ENCODE data around the gene SSBP4. TPM values are rescaled to one million over a fixed set of nuclear protein-coding genes. Genes with fewer than 3 reads are reported as not detected.

SSBP4 gene
- total and polyA plus RNA-seq, 2 of the 4 experiments (the other 2 are of a cell fraction), result 14.9 to 39.7 TPM

DNA sequence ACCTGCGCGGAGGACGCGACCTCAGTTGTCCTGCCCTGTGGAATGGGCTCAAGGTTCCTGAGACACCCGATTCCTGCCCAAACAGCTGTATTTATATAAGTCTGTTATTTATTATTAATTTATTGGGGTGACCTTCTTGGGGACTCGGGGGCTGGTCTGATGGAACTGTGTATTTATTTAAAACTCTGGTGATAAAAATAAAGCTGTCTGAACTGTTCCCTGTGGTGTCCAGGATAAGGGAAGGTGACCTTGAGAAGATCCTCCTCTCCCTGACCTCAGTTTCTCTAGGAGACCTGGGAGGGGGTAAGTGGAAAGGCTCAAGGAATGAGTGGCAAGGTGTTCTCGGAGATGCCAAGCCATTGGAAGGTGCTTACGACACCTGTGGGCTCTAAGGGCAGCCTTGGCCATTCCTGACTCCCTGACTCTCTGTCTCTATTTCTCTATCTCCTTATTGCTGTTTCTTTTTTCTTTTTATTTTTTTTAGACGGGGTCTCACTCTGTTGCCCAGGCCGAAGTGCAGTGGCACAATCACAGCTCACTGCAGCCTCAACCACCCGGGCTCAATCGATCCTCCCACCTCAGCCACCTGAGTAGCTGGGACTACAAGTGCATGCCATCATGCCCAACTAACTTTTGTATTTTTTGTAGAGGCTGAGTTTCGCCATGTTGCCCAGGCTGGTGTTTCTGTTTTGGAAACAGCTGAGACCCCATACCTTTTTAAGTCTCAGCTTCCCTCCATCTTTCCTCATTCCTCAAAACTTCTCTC is 30.1 kb upstream of the SSBP4 start:
- dilution Hi-C loops (cut with HindIII; ENCODE audit: low sequenced_read_pairs, unreplicated experiment) (no loop called here), intact Hi-C loops (cut with micrococcal nuclease) (no loop called here), in situ Hi-C loops (cut with MboI; ENCODE audit: low sequenced_read_pairs) (no loop called here)
- Histone ChIP-seq H2AK5ac (ENCODE audit: low read depth, low read length) (0 out of 2 replicates have a peak overlapping the region, but pooled peaks have one; percentile 24), H2BK5ac (ENCODE audit: low read depth, low read length, poor library complexity, severe bottlenecking) (no peak overlapping the region), H3K4me3 (ENCODE audit: insufficient read depth, low read depth, low read length) (0 out of 2 replicates have a peak overlapping the region, but pooled peaks have one; percentile 13), H4K5ac (ENCODE audit: low read depth, low read length) (no peak overlapping the region), H3K23ac (ENCODE audit: low read depth, low read length) (peak overlapping the region; percentile 72), H3K9me1 (ENCODE audit: insufficient read depth, low read length) (peaks cover 5% of the 10 kb centered on the region; the same call in 1 of the 2 replicates), H4K8ac (ENCODE audit: low read depth in 2 of 2, low read length in 2 of 2) (peak overlapping the region in 1 of 2 experiments; percentile 69; a peak in 1 of 4 replicates), H3K18ac (ENCODE audit: low read depth, low read length) (no peak overlapping the region), H3K27ac (ENCODE audit: insufficient read depth, low read length) (no peak overlapping the region), H4K91ac (ENCODE audit: insufficient read depth, low read depth, low read length) (no peak overlapping the region), H3K56ac (ENCODE audit: extremely low read depth, insufficient read depth, low read length) (no peak overlapping the region), H3K14ac (replicated peaks; ENCODE audit: low read depth, low read length) (0 out of 2 replicates have a peak overlapping the region, but pooled peaks have one; percentile 44), H2BK120ac (ENCODE audit: low read depth, low read length) (no peak overlapping the region), H2BK20ac (ENCODE audit: low read depth, low read length) (no peak overlapping the region), H3K4me1 (ENCODE audit: control insufficient read depth, insufficient read depth, low read length) (peaks cover 9% of the 10 kb centered on the region; the same call in 1 of the 2 replicates), H3K27me3 (ENCODE audit: control insufficient read depth, insufficient read depth, low read length) (no peaks in the 10 kb centered on the region), H2AFZ (replicated peaks; ENCODE audit: low read length, poor library complexity) (no peak overlapping the region), H4K20me1 (ENCODE audit: insufficient read depth, low read length) (peaks cover 24% of the 10 kb centered on the region), H3K4me2 (ENCODE audit: low read depth, low read length) (peak overlapping the region; percentile 42; the same call in 1 of the 2 replicates), H3K9me3 (ENCODE audit: control insufficient read depth, insufficient read depth, low read length) (no peaks in the 10 kb centered on the region), H3K36me3 (ENCODE audit: control insufficient read depth, insufficient read depth, low read length) (peaks cover 9% of the 10 kb centered on the region; the same call in 1 of the 2 replicates), H2AK9ac (replicated peaks; ENCODE audit: low read depth, low read length, poor library complexity) (no peak overlapping the region), H3K9ac (ENCODE audit: low read depth, low read length) (no peak overlapping the region), H2BK15ac (ENCODE audit: low read depth, low read length) (no peak overlapping the region), H3K79me1 (ENCODE audit: low read depth in 1 of 2, low read length in 2 of 2) (peaks cover 0 to 34% of the 10 kb centered on the region in 2 experiments; a peak in 3 of 4 replicates), H3K4ac (ENCODE audit: low read depth, low read length) (peak overlapping the region; percentile 21; the same call in 1 of the 2 replicates)
- WGBS, 2 experiments (ENCODE audit: extremely low coverage in 2 of 2, insufficient read length in 1 of 2), result no CpG with 5 or more reads among the region's 13 CpGs
- BruUV-seq (replicated peaks), result no TSS peak
- no peak for DNase-seq
- ATAC-seq (ENCODE audit: low read depth), result no peak
- ChIA-PET CTCF (interaction anchor here (0.6 to 1.3 kb wide), 7 partner anchors 9 to 356 kb away, joined by 3 to 6 read pairs (median 4); partner anchors contain the start of gene LRRC25), POLR2A (ENCODE audit: unreplicated experiment) (interaction anchor here (0.5 kb wide), 1 partner anchor 181 kb away, joined by 8 read pairs; no protein-coding TSS in a partner anchor)
- TF ChIP-seq CHD1 (IDR thresholded peaks at IDR 0.05; ENCODE audit: low read depth, low read length) (no peak), MAFK (IDR thresholded peaks at IDR 0.05; ENCODE audit: low read depth, low read length) (no peak), NFE2L2 (IDR thresholded peaks at IDR 0.05; ENCODE audit: low read depth, low read length) (no peak), RFX5 (IDR thresholded peaks at IDR 0.05; ENCODE audit: low read depth, low read length) (no peak), FOS (IDR thresholded peaks at IDR 0.05; ENCODE audit: low read depth, low read length) (no peak), MXI1 (IDR thresholded peaks at IDR 0.05; ENCODE audit: borderline replicate concordance, low read depth, low read length) (no peak), CEBPB (IDR thresholded peaks at IDR 0.05; ENCODE audit: low read depth, low read length) (no peak), MAZ (IDR thresholded peaks at IDR 0.05; ENCODE audit: borderline replicate concordance, low read depth, low read length) (no peak), POLR2A (IDR thresholded peaks at IDR 0.05; ENCODE audit: low read depth, low read length) (no peak), BHLHE40 (IDR thresholded peaks at IDR 0.05; ENCODE audit: low read depth, low read length) (no peak)
- TF ChIP-seq, protein P1, sequence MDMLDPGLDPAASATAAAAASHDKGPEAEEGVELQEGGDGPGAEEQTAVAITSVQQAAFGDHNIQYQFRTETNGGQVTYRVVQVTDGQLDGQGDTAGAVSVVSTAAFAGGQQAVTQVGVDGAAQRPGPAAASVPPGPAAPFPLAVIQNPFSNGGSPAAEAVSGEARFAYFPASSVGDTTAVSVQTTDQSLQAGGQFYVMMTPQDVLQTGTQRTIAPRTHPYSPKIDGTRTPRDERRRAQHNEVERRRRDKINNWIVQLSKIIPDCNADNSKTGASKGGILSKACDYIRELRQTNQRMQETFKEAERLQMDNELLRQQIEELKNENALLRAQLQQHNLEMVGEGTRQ (IDR thresholded peaks at IDR 0.05; ENCODE audit: low read depth, low read length), result no peak
- TF ChIP-seq, protein P2, sequence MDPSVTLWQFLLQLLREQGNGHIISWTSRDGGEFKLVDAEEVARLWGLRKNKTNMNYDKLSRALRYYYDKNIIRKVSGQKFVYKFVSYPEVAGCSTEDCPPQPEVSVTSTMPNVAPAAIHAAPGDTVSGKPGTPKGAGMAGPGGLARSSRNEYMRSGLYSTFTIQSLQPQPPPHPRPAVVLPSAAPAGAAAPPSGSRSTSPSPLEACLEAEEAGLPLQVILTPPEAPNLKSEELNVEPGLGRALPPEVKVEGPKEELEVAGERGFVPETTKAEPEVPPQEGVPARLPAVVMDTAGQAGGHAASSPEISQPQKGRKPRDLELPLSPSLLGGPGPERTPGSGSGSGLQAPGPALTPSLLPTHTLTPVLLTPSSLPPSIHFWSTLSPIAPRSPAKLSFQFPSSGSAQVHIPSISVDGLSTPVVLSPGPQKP (IDR thresholded peaks at IDR 0.05; ENCODE audit: borderline replicate concordance, low read depth, low read length), result no peak
